Right lobe of liver (tissue), 4 donors: Measurements from ENCODE around the gene ZNF512B.

Experiments used
- POLR2A ChIP-seq: fragments of 450-650 bp; IDR thresholded peaks from one replicate; pipeline ENCODE4 v1.6.1; 2017; ENCODE audit warnings: antibody characterized with exemption, mild to moderate bottlenecking
- TF ChIP-seq, protein P1 (sequence below), 4 donors: fragments of 200-600 bp in 3 of 4; fragments of 450-650 bp in 1 of 4; IDR thresholded peaks; one replicate each; pipeline versions ENCODE4 v1.5.1 to v1.8.0; 2016 to 2022; ENCODE audit warnings: antibody characterized with exemption in 4 of 4, mild to moderate bottlenecking in 2 of 4
- donor health status: DM: no; HTN: no; CAD: no.
- donor health status: DM: no; HTN: no; CAD: no.
- donor health status: DM: no; HTN: yes; CAD: no.

DNA sequence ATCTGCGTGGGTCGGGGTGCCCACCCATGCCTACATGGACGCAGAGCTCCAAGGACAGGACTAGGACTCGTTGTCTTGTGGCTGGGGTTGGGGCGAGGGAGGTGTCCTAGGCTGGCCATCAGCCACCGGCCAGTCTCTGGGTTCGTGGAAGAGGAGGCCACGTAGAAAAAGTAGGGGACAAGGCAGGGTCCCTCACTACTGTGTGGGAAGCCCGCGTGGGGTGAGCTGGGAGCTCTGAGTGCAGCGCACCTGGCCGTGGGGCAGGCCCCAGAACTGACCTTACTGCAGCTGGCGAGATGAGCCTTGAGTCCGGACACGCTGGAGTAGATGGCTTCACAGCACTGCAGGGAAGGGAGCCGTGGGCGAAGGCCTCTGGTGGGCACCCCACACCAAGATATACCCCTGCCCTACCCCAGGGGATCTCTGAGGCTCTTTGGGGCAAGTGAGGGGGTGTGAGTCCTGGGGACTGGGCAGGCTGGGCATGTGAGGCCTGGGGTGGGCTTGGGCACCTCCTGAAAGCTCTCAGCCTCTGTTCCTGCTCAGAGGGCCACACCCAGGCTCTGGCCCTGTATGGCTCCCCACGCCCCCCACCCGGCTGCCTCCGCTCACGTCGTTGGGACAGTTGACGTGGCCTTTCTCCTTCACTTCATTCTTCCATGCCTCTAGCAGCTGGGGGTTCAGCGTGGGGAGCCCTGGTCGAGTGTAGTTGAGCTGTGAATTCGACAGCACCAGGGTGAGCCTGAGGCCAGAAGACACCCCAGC, 7.9 kb downstream of the ZNF512B start:
- TF ChIP-seq, protein P1, sequence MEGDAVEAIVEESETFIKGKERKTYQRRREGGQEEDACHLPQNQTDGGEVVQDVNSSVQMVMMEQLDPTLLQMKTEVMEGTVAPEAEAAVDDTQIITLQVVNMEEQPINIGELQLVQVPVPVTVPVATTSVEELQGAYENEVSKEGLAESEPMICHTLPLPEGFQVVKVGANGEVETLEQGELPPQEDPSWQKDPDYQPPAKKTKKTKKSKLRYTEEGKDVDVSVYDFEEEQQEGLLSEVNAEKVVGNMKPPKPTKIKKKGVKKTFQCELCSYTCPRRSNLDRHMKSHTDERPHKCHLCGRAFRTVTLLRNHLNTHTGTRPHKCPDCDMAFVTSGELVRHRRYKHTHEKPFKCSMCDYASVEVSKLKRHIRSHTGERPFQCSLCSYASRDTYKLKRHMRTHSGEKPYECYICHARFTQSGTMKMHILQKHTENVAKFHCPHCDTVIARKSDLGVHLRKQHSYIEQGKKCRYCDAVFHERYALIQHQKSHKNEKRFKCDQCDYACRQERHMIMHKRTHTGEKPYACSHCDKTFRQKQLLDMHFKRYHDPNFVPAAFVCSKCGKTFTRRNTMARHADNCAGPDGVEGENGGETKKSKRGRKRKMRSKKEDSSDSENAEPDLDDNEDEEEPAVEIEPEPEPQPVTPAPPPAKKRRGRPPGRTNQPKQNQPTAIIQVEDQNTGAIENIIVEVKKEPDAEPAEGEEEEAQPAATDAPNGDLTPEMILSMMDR (IDR thresholded peaks at IDR 0.05) = no peak
- no peak for TF ChIP-seq POLR2A
